ENCODE measurements around the gene STK10.

DNA sequence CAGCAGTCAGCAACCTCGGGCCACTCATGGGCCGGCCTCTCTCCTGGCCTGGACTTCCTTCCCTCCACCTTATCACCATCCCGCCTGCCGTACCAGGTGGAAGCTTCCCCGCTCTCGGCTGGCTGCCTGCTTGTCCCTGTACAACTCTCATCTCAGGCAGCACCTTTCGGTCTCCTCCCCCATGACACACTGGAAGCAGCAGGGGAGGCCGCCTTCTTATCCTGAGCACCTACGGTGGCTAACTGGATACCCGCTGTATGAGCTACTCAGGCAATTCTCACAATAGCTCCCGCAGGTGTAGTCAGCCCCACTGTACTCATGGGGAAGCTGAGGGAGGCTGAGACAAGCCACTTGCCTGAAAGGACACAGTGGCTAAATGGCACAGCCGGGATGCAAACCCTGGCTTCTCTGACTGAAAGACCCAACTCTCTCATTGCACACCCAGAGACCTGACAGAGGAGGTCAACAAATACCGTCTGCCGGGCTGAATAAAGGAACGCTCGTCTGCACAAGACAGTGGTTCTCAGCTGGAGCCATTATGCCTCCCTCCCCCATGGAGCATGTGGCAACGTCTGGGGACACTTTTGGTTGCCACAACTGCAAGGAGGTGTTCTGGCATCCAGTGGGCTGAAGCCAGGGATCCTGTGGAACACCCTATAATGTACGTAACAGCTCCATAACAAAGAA lies 9.6 kb downstream of the STK10 start:
- TF ChIP-seq CTCF (conservative IDR thresholded peaks at IDR 0.05 in 1 of 2, IDR thresholded peaks at IDR 0.05 in 1 of 2; ENCODE audit: extremely low read depth in 1 of 2, insufficient read depth in 1 of 2, low read depth in 1 of 2, low read length in 2 of 2) (no peak), EZH2 (IDR thresholded peaks at IDR 0.05; ENCODE audit: borderline replicate concordance, low read length) (no peak)
